Measurements from ENCODE around the gene CRIP1.

- TF ChIP-seq POLR2AphosphoS5 (IDR thresholded peaks at IDR 0.05; ENCODE audit: borderline replicate concordance, low read depth, low read length) (no peak), EZH2 (IDR thresholded peaks at IDR 0.05) (no peak)
Measured at GRCh38 chr14:105533811-105534498, 47.3 kb downstream of the CRIP1 start.

Measured in SK-N-MC (cell line).